Nephron (organoid): ENCODE data around the gene FRMD6.

ENCODE experiments used
- H3K27ac Mint-ChIP-seq, 3 experiments: 2 replicates each; pipeline ENCODE4 v1.8.0; 2020; ENCODE audit warnings: mixed read lengths in 3 of 3, mild to moderate bottlenecking in 2 of 3, moderate library complexity in 1 of 3
- H3K27me3 Mint-ChIP-seq: 2 replicates; pipeline ENCODE4 v1.8.0; 2021; ENCODE audit warnings: low read depth, mild to moderate bottlenecking, moderate library complexity, mixed read lengths
- H3K36me3 Mint-ChIP-seq: 2 replicates; pipeline ENCODE4 v1.8.0; 2020; ENCODE audit warnings: low read depth, mixed read lengths
- H3K4me1 Mint-ChIP-seq: 2 replicates; pipeline ENCODE4 v1.8.0; 2020; ENCODE audit warnings: mixed read lengths
- H3K4me3 Mint-ChIP-seq, 3 experiments: 2 replicates each; pipeline ENCODE4 v1.8.0; 2020; ENCODE audit warnings: mild to moderate bottlenecking in 3 of 3, mixed read lengths in 3 of 3, moderate library complexity in 2 of 3
- H3K9me3 Mint-ChIP-seq: 2 replicates; pipeline ENCODE4 v1.8.0; 2020; ENCODE audit warnings: mixed read lengths
- TF ChIP-seq, protein P1 (sequence below), 3 experiments: fragments of 200-600 bp; sonication (generic); IDR thresholded peaks; one replicate each; pipeline ENCODE4 v1.5.0; 2021; ENCODE audit warnings: antibody characterized with exemption in 3 of 3; ENCODE audit not compliant: unreplicated experiment in 3 of 3

Gene FRMD6

DNA sequence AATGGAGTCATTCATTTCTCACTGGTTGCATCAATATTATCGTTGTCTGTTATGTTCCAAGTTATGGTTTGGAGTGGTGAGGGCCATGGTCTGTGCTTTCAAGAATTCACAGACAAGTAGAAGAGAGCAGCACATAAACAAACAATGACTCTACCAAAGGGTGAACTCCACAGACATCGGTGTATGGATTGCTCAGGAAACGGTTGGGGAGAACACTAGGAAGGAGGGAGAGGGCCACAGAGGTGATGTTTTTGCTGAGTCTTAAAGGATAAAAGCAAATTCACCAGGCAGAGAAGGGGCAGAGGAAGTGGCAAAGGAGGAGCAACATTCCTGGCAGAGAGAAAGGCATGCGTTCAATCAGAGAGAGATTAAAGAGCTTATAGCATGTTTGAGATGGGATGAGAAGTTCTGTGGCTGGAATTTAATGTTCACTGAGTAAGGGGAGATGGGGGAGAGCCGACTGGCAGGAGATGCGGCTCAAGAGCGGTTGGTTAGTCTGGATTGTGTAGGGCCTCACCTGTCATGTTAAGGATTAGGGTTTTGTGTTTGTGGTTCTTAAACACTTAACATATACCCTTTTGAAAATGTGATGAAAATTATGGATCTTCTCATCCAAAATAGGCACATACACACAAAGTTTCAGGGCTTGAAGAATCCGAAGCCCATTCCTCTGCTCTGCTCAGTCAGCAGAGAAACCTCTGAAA is 42.3 kb upstream of the FRMD6 start:
- no peaks in the 10 kb centered on the region for H3K9me3 Mint-ChIP-seq
- TF ChIP-seq, protein P1, sequence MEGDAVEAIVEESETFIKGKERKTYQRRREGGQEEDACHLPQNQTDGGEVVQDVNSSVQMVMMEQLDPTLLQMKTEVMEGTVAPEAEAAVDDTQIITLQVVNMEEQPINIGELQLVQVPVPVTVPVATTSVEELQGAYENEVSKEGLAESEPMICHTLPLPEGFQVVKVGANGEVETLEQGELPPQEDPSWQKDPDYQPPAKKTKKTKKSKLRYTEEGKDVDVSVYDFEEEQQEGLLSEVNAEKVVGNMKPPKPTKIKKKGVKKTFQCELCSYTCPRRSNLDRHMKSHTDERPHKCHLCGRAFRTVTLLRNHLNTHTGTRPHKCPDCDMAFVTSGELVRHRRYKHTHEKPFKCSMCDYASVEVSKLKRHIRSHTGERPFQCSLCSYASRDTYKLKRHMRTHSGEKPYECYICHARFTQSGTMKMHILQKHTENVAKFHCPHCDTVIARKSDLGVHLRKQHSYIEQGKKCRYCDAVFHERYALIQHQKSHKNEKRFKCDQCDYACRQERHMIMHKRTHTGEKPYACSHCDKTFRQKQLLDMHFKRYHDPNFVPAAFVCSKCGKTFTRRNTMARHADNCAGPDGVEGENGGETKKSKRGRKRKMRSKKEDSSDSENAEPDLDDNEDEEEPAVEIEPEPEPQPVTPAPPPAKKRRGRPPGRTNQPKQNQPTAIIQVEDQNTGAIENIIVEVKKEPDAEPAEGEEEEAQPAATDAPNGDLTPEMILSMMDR (IDR thresholded peaks at IDR 0.05; ENCODE audit: unreplicated experiment in 3 of 3), result no peak
- no peak overlapping the region for H3K4me3 Mint-ChIP-seq
- H3K4me1 Mint-ChIP-seq, result peaks cover 18% of the 10 kb centered on the region
- no peaks in the 10 kb centered on the region for H3K27me3 Mint-ChIP-seq
- H3K36me3 Mint-ChIP-seq, result no peaks in the 10 kb centered on the region
- H3K27ac Mint-ChIP-seq, result no peak overlapping the region

DNA sequence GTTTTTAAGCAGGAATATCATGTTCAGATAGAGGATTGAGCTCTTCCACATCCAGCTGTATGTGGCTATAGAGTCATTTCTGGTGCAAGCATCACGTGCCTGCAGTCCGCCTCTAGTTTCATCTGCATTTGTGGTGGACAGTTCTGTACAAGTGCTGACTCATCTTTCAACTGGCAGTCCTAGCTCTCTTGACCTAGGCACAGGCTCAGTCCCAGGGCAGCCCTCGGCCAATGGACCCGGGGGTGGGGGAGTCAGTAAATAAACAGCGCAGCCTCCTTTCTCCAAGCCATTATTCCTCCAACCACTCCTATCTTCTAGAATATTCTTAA is 41.8 kb upstream of the FRMD6 start:
- H3K4me1 Mint-ChIP-seq, result peaks cover 23% of the 10 kb centered on the region
- no peak overlapping the region for H3K27ac Mint-ChIP-seq
- TF ChIP-seq, protein P1 (IDR thresholded peaks at IDR 0.05; ENCODE audit: unreplicated experiment in 3 of 3), result no peak
- H3K36me3 Mint-ChIP-seq, result no peaks in the 10 kb centered on the region
- no peaks in the 10 kb centered on the region for H3K9me3 Mint-ChIP-seq
- no peak overlapping the region for H3K4me3 Mint-ChIP-seq
- no peaks in the 10 kb centered on the region for H3K27me3 Mint-ChIP-seq

DNA sequence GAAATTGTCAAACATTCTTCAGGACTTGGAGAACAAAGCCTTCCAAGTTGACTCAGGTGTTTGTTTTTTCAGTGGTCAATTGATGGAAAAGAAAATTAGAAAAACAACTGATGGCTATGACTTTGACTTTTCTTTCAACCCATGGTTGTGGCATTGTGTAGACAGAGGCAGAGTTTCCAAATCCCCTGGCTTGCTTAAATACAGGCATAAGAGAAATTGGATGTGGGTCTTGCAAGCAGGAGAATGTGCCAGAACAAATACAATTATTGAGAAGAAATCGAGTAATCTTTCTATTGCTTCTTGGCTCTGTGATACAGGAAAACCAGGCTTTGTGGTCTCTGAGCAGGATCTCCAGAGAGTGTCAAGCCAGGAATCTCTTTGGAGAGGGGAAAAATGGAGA is 40.9 kb upstream of the FRMD6 start:
- Mint-ChIP-seq H3K4me3 (no peak overlapping the region), H3K4me1 (peaks cover 31% of the 10 kb centered on the region), H3K36me3 (no peaks in the 10 kb centered on the region), H3K27me3 (no peaks in the 10 kb centered on the region), H3K9me3 (no peaks in the 10 kb centered on the region), H3K27ac (no peak overlapping the region)
- TF ChIP-seq, protein P1 (IDR thresholded peaks at IDR 0.05; ENCODE audit: unreplicated experiment in 3 of 3), result no peak

DNA sequence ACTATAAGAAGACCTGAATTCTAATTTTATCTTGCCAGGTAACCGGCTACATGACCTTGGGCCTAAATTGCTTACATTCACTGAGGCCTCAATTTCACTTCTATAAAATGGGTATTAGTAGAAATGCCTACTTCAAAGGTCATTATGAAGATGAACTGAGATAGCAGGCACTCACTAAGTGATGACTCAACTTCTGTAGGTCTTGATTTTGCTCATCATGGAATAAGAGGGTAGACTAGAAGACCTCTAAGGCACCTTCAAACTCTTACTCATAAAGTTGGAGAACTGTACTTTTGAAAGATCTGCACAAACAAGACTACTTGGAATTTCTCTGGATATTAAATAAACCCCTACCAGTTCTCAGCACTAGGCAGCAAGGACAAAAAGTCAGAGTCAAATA is 39.3 kb upstream of the FRMD6 start:
- H3K36me3 Mint-ChIP-seq, result no peaks in the 10 kb centered on the region
- no peaks in the 10 kb centered on the region for H3K27me3 Mint-ChIP-seq
- TF ChIP-seq, protein P1 (IDR thresholded peaks at IDR 0.05; ENCODE audit: unreplicated experiment in 3 of 3), result no peak
- no peaks in the 10 kb centered on the region for H3K9me3 Mint-ChIP-seq
- no peak overlapping the region for H3K4me3 Mint-ChIP-seq
- H3K27ac Mint-ChIP-seq, result no peak overlapping the region
- peaks cover 44% of the 10 kb centered on the region for H3K4me1 Mint-ChIP-seq

DNA sequence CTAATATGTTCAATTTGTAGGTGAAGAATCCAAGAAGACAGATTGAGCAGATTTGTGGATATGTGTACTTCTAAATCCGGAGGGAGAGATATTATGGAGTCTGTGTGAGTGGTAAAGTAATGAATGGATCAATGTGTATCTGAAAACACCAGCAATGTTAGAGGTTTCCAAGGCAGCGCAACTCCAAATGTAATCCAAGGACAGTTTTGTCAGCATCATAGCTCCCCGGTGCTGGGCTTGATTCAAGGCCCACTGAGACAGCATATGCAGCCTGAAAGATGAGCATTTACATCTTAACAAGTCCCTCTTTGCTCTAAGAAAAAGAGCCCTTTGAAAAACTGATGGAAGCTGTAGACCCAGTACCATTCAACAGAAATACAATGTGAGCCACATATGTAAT is 38.3 kb upstream of the FRMD6 start:
- Mint-ChIP-seq H3K27ac (no peak overlapping the region), H3K27me3 (no peaks in the 10 kb centered on the region), H3K4me1 (peaks cover 42% of the 10 kb centered on the region), H3K36me3 (no peaks in the 10 kb centered on the region), H3K4me3 (no peak overlapping the region), H3K9me3 (no peaks in the 10 kb centered on the region)
- TF ChIP-seq, protein P1 (IDR thresholded peaks at IDR 0.05; ENCODE audit: unreplicated experiment in 3 of 3), result no peak

DNA sequence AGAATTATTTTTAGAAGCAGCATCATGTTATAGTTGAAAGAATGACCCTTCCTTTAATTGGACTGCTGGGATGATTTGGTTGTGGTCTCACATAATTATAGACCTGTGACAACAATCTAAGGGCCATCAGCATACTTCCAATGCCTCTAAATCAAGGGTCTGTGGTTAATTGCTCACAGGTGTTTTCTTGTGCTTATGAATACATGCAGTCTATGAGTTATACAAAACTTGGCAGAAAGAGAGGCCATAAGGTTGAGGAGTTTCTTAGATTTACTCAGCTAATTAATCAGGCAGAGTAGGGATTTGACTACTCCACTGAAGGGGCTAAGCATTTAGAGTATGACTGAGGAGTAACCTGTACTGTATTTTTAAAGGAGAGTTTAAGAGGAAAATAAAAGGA is 37.0 kb upstream of the FRMD6 start:
- TF ChIP-seq, protein P1 (IDR thresholded peaks at IDR 0.05; ENCODE audit: unreplicated experiment in 3 of 3), result no peak
- Mint-ChIP-seq H3K27me3 (no peaks in the 10 kb centered on the region), H3K36me3 (no peaks in the 10 kb centered on the region), H3K27ac (peak overlapping the region; percentile 11 to 69 (median 52)), H3K4me3 (no peak overlapping the region), H3K9me3 (no peaks in the 10 kb centered on the region), H3K4me1 (peaks cover 43% of the 10 kb centered on the region)
